Measurements from ENCODE around the gene PDE10A.
"Not testable (repeated sequence)": the region's sequence is repeated elsewhere in the genome, so short reads cannot be mapped to it uniquely, and the experiment has no call there.

The PDE10A gene

DNA sequence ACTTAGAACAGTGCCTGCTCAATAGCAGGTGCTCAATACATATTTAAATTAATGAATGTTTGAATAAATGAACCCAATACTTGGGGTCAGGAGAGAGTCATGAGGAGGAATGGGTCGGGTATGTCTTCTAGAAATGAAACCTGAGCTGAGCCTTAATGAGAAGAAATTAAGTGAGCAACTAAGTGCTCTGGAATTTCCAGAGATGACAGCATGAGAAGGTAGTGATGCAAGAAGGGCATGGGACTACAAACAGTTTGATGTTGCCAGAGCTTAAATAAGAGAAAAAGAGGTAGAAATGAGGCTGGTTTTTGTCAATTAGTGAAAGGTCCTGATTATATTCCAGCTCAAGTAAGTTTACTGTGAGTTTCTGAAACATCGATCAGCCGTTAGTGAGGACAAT is 82.9 kb downstream of the PDE10A start:
- no peak for DNase-seq

DNA sequence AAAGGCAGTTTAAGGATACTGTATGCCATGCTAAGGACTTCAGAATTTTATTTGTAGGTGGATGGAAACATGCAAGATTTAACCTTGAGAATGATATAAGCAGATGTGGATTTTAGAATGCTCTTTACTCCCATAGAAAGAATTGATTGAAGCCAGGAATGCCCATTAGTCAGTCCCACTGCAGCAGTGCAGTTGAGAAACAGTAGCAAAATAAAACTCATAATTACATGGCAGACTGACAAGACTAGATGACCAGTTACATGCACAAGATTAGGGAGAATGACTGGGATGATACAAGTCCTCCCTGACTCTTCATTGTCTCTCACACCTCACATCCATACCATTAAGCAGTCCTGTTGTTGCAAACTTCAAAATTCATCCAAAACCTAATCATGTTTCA is 83.9 kb downstream of the PDE10A start:
- no peak for DNase-seq

DNA sequence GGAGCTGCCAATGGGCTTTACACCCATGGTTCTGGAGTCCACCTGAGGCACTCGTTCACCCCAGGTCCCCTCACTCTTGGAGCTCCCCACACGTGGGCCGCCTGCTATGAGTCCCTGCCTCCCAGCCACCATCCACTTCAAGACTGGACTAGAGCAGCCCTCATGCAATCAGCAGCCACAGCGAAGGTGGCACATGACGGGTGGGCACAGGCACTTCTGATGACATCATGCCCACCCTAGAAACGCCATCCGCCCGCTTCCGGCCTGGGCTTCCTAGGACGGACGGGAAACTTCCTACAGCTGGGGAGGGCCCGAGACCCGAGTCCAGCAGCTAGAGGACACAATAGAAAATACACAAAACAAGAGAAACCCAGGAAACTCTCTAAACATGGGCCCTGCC is 85.5 kb downstream of the PDE10A start:
- DNase-seq: no peak

DNA sequence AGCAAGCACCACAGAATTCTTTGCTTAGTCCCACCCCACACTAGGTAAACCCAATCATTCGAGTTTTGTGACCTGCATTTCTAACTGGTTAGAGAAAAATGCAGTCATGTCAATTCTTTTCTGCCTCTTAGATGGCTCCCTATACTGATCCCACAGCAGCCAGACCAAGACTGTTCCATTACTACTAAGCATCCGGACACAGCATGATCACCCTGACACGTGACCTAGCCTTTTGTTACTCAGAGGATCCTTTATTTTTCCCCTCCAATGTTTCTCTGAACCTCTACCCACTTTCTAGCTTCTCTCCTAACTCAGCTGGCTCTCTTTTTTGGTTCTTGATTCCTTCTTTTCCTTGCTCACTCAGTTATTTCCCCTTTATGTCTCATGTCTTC is 87.9 kb downstream of the PDE10A start:
- no peak for DNase-seq

DNA sequence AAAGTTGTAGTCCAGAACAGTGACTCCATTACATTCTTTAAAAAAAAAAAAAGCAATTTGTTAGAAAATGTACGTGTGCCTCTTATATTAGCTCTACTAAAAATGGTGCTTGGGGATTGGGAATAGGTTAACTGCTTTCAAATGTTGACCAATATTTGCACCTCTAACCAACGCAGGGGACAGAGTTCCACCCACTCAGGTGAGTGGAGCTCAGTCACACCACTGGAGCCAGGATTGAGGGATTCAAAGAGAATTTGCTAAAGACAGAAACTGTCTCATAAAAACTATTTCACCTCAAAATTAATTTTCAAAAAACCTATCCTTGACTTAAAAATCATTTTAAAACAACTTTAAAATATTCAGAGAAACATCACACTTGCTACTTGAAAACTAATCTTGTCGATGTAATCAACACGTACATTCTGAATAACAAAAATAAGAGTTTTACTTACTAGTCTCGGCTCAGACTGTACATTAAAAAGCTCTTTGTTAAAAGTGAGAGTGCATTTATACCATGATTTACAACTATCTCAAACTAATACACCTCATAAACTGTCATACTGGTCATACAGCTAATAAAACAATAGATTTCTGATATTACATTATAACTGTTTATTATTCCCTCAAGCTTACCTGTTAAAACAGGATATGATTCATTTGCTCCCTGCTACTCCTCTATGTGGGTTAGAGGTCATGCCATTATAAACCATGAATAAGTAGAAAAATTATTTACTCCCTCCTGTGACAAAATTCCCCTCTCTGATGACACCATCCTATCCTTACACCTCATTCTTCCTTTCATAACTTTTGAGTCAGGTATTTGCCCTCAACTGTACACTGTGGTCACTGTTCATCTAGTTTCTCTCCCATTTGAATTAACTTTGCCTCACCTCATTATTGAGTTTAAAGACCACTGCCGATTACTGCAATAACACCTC is 88.6 kb downstream of the PDE10A start:
- no peak for DNase-seq

DNA sequence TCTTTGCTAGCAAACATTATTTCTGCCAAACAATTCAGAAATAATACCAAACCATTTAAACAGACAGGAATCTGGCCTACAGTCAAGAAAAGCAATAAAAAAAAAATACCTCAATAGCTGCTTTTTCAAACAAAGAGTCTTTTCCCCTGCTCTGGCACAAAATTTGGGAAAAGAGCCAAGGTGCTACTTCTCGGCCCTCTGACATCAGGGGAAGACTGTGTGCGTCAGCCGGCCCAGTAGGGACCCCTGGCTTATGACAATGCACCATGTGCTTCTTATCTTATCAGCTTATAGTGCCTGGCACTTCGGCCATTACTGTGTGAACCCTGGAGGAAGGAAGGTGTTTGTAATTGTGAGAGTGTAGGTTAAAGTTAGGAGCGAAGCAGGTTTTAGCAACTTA is 89.4 kb downstream of the PDE10A start:
- no peak for DNase-seq

DNA sequence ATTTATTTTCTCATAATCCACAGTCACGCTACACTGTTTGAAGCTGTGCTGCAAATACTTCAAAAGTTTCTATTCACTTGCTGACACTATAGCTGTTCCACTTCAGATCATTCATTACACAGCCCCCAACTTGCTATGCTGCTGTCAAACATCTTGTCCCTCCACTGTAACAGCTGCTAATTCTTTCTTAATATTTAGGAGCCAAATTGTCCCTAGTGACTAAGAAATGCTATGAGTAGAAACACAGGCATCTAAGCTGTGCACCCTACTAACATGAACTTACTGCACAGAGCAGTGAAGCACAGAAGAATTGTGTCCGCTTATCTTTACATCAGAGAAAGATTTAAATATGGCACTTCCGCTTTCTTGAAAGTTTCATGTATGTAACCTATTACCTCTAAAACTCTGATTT is 91.3 kb downstream of the PDE10A start:
- DNase-seq: no peak

DNA sequence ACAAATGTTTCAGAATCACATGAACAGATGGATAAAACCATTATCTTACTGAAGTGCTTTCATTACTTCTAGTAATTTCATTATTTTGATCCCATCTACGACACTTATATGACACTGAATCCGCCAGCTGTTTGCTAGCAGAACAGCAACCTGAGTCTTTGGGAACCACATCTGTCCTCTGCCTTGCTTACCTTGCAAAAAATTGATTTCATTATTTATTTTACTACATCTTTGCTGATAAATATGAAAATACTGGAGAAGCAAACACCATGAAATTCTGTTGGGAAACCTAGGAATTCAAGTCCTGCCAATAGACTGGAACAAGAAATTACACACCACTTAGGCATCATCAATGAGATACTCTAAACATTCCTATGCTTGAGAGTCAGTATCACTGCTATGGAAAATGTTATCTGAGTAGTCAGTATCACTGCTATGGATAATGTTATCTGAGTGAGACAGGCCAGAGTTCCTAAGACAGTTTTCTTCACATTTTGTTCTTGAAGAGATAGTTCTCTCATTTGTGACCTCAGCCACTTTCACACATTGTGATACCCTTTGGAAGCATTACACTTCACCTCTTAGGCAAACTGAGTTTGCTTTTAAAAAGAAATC is 91.9 kb downstream of the PDE10A start:
- no peak for DNase-seq

DNA sequence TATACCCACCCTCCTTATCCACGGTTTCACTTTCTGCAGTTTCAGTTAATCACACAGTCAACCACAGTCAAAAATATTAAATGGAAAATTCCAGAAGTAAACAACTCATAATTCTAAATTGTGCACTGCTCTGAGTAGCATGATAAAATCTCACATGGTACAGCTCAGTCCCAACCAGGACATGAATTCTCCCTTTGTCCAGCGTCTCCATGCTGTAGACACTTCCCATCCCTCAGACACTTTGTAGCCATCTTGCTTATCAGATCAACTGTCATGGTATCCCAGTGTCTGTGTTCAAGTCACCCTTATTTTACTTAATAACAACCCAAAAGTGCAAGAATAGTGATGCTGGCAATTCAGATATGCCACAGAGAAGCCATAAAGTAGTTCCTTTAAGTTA is 94.7 kb downstream of the PDE10A start:
- no peak for DNase-seq

DNA sequence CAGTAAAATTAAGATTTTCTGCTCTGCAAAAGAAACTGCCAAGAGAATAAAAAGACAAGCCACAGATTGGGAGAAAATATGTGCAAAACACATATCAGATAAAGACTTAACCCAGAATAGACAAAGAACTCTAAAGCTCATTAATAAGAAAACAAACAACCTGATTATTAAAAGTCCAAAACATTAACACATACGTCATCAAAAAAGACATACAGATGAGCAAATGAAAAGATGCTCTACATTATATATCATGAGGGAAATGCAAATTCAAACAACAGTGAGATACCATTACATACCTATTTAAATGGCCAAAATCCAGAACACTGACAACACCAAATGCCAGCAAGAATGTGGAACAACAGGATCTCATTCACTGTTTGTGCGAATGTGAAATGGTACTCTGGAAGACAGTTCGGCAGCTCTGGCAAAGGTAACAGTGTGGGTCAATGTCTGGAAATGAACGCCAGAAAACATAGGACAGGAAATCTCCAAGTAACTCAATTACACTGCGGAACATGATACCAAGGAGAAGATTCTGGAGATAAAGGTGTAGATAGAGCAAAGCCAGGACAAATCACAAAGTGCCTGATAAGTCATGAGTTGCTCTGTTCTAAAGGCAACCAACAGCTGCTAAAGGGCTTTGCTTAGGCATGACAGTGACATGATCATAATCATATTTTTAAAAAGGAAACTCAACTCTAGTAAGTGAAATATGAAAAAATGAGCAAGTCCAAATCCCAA is 96.8 kb downstream of the PDE10A start:
- DNase-seq: no peak

DNA sequence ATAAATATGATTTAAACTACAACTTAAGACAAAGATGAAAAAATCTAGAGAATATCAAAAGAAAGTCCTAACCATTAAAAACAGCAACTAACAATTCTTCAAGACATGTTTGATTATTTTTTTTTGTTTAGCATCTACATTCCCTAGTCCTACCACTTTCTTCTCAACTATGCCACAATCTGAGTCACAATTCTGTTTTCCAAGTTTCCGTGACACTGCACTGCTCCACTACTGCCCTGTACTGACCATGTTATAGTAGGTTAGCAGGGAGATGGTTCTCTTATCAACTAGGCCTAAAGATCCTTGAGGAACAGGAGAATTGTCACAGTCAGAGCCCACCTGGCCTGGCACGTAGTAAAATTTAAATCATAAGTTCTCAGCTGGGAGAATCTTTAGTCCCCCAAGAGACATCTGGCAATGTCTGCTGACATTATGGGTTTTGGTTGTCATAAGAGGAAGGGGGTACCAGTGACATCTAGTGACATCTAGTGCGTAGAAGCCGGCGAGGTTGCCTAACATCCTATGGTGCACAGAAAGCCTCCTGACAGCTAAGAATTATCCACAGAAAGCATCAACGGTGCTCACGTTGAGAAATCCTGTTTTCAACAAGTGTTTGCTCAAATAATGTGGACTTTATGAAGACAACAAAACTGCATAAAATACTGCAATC is 100.5 kb downstream of the PDE10A start:
- no peak for DNase-seq

DNA sequence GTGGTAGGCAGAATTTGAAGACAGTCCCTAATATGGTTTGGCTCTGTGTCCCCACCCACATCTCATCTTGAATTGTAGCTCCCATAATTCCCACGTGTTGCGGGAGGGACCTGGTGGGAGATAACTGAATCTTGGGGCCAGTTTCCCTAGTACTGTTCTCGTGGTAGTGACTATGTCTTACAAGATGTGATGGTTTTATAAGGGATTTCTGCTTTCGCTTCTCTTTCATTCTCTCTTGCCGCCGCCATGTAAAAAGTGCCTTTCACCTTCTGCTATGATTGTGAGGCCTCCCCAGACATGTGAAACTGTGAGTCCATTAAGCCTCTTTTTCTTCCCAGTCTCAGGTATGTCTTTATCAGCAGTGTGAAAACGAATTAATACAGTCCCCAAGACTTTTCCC is 103.4 kb downstream of the PDE10A start:
- DNase-seq: no peak

DNA sequence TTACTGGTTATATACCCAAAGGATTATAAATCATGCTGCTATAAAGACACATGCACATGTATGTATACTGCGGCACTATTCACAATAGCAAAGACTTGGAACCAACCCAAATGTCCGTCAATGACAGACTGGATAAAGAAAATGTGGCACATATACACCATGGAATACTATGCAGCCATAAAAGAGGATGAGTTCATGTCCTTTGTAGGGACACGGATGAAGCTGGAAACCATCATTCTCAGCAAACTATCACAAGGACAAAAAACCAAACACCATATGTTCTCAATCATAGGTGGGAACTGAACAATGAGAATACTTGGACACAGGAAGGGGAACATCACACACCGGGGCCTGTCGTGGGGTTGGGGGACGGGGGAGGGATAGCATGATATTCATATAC is 104.9 kb downstream of the PDE10A start:
- not testable (repeated sequence) for DNase-seq

DNA sequence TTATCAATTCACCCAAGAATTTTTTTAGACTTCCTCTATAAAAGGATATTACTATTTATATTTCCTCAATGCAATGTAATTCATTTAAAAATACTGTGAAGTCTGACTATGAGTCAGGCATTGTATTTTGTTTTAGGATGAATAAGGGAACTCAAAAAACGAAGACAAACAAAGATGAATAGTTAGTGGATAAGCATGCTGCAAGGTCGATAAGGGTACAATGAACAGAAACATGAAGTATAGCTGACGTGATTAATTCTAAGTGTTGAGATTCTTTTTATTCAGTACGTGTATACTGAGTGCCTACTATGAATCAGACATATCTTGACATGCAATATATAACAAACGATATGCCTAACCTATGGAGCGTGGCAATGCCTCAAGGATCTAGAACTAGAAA is 105.4 kb downstream of the PDE10A start:
- no peak for DNase-seq

DNA sequence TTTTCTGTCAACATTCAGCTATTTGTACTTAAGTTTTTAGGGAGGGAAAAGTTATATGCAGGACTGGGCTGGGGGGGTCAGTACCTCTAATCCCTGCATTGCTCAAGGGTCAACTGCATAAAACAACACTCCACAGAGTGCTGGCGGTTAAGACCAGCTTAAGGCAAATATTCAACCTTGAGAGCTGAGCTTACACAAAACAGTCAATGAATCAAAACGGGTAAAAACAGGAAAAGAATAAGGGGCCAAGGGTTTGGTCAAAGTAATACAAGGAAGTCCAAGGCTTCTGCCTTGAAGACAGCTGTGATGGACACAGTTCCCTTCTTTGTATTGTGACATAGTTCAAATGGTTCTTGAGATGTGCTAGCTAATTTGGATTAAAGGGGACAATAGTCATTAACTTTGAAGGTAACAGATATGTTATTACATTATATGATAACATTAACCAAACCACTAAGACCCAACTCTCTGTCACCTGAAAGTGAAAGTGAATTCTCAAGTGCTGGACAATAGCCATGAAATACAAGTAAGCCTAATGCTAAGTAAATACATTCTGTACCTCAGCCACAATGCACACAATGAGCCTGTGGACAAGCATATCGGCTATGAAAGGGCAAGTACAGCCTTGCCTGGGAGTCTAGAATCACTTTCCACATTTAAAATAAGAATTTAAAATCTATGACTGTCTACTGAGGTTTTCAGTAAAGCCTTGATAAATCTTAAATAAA is 106.8 kb downstream of the PDE10A start:
- no peak for DNase-seq

DNA sequence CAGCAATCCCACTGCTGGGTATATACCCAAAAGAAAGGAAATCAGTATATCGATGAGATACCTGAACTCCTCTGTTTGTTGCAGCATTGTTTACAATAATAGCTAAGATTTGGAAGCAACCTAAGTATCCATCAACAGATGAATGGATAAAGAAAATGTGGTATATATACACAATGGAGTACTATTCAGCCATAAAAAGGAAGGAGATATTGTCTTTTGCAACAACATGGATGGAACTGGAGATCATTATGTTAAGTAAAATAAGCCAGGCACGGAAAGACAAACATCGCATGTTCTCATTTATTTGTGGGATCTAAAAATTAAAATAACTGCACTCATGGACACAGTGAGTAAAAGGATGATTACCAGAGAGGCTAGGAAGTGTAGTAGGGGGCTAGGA is 108.4 kb downstream of the PDE10A start:
- not testable (repeated sequence) for DNase-seq

DNA sequence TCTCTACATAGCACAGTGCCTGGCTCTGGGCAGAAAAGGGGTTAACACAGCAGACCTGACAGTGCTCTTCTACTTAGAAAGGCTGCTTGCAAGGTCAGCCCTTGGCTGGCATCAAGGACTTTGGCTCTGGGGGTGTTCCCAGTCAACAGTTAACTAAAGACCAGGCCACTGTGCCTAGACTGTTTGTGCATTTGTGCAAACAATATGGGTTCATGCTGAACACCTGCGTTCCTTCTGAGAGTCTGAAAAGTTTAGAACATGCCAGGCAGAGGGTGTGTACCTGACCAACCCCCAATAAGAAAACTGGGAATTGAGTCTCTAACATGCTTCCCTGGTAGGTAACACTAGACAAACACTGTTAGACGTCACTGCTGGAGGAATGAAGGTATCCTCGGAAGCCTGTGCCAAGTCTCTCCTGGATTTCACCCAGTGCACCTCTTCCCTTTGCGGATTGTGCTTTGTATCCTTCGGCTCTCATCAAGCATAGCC is 110.7 kb downstream of the PDE10A start:
- DNase-seq: no peak

DNA sequence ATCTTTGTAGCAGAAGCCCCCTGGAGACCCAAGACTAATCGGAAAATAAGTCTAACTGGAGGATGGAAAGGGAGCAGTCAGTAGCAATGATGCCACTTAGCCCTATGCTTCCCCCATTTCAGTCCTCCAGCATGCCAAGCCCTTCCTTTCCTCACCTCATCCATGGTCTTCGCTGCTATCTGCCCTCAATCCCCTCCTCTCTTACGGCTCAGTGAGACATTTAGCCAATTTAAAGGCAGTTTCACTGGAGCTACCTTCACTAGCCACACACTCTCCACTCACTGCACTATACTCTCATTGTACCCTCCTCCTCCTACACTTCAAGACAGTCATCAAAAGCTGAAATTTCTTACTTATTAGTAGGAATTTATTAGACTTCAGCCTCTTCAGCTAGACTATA is 111.2 kb downstream of the PDE10A start:
- no peak for DNase-seq

DNA sequence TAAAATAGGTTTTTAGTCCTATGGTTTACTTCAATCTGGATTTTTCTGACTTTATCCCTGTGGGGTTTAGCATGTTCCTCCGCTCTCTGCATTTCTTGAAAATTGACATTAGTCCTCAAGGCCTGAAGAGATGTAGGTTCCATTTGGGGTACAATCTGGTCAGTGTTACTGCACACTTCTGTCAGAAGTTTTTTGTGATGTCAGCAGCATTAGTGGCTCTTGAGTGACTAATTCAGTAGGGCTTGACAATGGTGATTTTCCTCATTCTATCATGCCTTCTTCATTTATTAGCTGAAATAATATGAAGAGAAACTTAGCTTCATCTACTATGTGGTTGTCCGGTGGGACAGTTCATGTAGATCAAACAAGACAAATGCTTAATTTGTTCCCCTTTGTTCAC is 114.6 kb downstream of the PDE10A start:
- DNase-seq: no peak

DNA sequence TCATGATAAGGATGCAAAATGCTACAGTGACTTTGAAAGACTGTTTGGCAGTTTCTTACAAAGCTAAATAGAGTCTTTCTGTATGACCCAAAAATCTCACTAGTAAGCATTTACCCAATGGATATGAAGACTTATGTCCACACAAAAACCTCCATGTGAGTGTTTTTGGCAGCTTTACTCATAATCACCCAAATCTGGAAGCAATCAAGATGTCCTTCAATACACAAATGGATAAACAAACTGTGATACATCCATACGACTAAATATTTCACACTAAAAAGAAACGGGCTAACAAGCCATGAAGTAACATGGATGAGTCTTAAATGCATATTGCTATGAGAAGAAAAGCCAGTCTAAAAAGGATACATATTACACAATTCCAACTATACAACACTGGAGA is 117.2 kb downstream of the PDE10A start:
- DNase-seq: no peak

DNA sequence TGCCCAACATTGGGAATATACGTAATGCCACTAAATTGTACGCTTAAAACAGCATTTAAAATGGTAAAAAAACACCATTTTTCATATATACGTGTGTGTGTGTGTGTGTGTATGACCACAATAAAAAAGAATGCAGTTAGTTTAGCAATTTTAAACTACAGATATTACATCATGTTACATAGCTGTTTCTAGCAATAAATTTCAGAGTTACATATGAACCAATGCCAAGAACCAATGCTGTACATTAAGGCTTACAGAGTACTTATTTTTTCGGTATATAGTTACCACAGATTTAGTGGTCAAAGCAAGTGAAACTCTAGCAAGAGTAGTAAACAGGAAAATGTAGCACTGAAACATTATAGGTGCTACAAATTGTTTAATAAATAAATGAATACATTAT is 119.3 kb downstream of the PDE10A start:
- DNase-seq: no peak

DNA sequence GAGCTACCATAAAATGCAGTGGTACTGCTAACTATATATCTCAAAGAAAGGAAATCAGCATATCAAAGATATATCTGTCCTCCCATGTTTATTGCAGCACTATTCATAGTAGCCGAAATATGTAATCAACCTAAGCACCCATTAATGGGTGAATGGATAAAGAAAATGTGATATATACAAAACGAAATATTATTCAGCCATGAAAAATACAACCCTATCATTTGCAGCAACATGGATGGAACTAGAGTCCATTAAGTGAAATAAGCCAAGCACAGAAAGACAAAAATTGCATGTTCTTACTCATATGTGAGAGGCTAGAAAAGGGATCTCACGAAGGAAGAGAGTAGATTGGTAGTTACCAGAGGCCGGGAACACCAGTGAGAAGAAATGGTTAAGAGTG is 126.1 kb downstream of the PDE10A start:
- no peak for DNase-seq

Data from NCI-H1930 (cell line).